HEK293 (cell line): ENCODE data around the gene NPAT.

ENCODE experiments used
- GLI2 ChIP-seq: fragments of 450-650 bp; formaldehyde crosslinking; IDR thresholded peaks from 2 replicates; pipeline ENCODE4; 2017; ENCODE audit warnings: missing biosample characterization, missing genetic modification characterization, low read depth, borderline replicate concordance
- GLIS1 ChIP-seq: fragments of 450-650 bp; formaldehyde crosslinking; IDR thresholded peaks from 2 replicates; pipeline ENCODE4 v1.5.1; 2016; ENCODE audit warnings: missing biosample characterization, missing genetic modification characterization
- GLIS2 ChIP-seq: fragments of 450-650 bp; formaldehyde crosslinking; IDR thresholded peaks from 2 replicates; pipeline ENCODE4 v1.5.1; 2016; ENCODE audit warnings: missing biosample characterization, missing genetic modification characterization
- SCRT2 ChIP-seq: fragments of 450-650 bp; formaldehyde crosslinking; IDR thresholded peaks from 2 replicates; pipeline ENCODE4 v1.5.1; 2016; ENCODE audit warnings: missing biosample characterization, missing genetic modification characterization
- SP7 ChIP-seq: fragments of 450-650 bp; formaldehyde crosslinking; IDR thresholded peaks from 2 replicates; pipeline ENCODE4 v1.5.1; 2016; ENCODE audit warnings: missing biosample characterization, missing genetic modification characterization
- ZBTB17 ChIP-seq: fragments of 450-650 bp; formaldehyde crosslinking; IDR thresholded peaks from 2 replicates; pipeline ENCODE4 v1.5.1; 2016; ENCODE audit warnings: missing biosample characterization, missing genetic modification characterization
- ZBTB21 ChIP-seq: fragments of 450-650 bp; formaldehyde crosslinking; IDR thresholded peaks from 2 replicates; pipeline ENCODE4 v1.5.1; 2017; ENCODE audit warnings: missing biosample characterization, missing genetic modification characterization
- ZNF138 ChIP-seq: fragments of 450-650 bp; formaldehyde crosslinking; IDR thresholded peaks from 2 replicates; pipeline ENCODE4 v1.5.1; 2016; ENCODE audit warnings: missing biosample characterization, missing genetic modification characterization, borderline replicate concordance
- ZNF146 ChIP-seq: fragments of 450-650 bp; formaldehyde crosslinking; IDR thresholded peaks from 2 replicates; pipeline ENCODE4 v1.5.1; 2016; ENCODE audit warnings: missing biosample characterization, missing genetic modification characterization
- ZNF184 ChIP-seq: fragments of 450-650 bp; IDR thresholded peaks from 2 replicates; pipeline ENCODE4 v1.5.1; 2018; ENCODE audit warnings: missing biosample characterization, mild to moderate bottlenecking, missing genetic modification characterization
- ZNF221 ChIP-seq: fragments of 450-650 bp; formaldehyde crosslinking; IDR thresholded peaks from 2 replicates; pipeline ENCODE4 v1.5.1; 2017; ENCODE audit warnings: missing biosample characterization, missing genetic modification characterization, borderline replicate concordance
- ZNF274 ChIP-seq, 2 experiments: fragments of 200-500 bp in 1 of 2; fragments of 450-650 bp in 1 of 2; sonication (Bioruptor generic) in 1 of 2; formaldehyde crosslinking in 1 of 2; IDR thresholded peaks; 2 replicates each; pipeline versions ENCODE4 v1.5.1 to v1.6.1; 2014 to 2016; ENCODE audit warnings: borderline replicate concordance in 1 of 2, inconsistent platforms in 1 of 2, low read length in 1 of 2, missing biosample characterization in 1 of 2, missing genetic modification characterization in 1 of 2
- ZNF335 ChIP-seq: fragments of 450-650 bp; formaldehyde crosslinking; conservative IDR thresholded peaks from 2 replicates; pipeline ENCODE4 v1.5.1; 2016; ENCODE audit warnings: missing biosample characterization, missing genetic modification characterization
- ZNF404 ChIP-seq: fragments of 450-650 bp; formaldehyde crosslinking; IDR thresholded peaks from 2 replicates; pipeline ENCODE4 v1.5.1; 2017; ENCODE audit warnings: missing biosample characterization, missing genetic modification characterization
- ZNF433 ChIP-seq: fragments of 450-650 bp; formaldehyde crosslinking; IDR thresholded peaks from 2 replicates; pipeline ENCODE4 v1.5.1; 2016; ENCODE audit warnings: missing biosample characterization, missing genetic modification characterization, low read depth
- ZNF561 ChIP-seq: fragments of 450-650 bp; IDR thresholded peaks from 2 replicates; pipeline ENCODE4 v1.5.1; 2018; ENCODE audit warnings: missing biosample characterization, missing genetic modification characterization, borderline replicate concordance
- ZNF791 ChIP-seq: fragments of 450-650 bp; formaldehyde crosslinking; IDR thresholded peaks from 2 replicates; pipeline ENCODE4 v1.5.1; 2016; ENCODE audit warnings: missing biosample characterization, missing genetic modification characterization
- TF ChIP-seq, protein P1 (sequence below): fragments of 450-650 bp; formaldehyde crosslinking; IDR thresholded peaks from 2 replicates; pipeline ENCODE4 v1.5.1; 2016; ENCODE audit warnings: missing biosample characterization, missing genetic modification characterization
- TF ChIP-seq, protein P2 (sequence below): fragments of 450-650 bp; formaldehyde crosslinking; IDR thresholded peaks from 2 replicates; pipeline ENCODE4 v1.5.1; 2016; ENCODE audit warnings: missing biosample characterization, missing genetic modification characterization
- TF ChIP-seq, protein P3 (sequence below): fragments of 450-650 bp; formaldehyde crosslinking; IDR thresholded peaks from 2 replicates; pipeline ENCODE4 v1.5.1; 2016; ENCODE audit warnings: missing biosample characterization, missing genetic modification characterization
- TF ChIP-seq, protein P4 (sequence below): fragments of 450-650 bp; formaldehyde crosslinking; optimal IDR thresholded peaks from 2 replicates; pipeline ENCODE3; 2016; ENCODE audit warnings: missing biosample characterization, mild to moderate bottlenecking, missing genetic modification characterization
- TF ChIP-seq, protein P5 (sequence below): fragments of 450-650 bp; formaldehyde crosslinking; IDR thresholded peaks from 2 replicates; pipeline ENCODE4 v1.5.1; 2016; ENCODE audit warnings: missing biosample characterization, missing genetic modification characterization, borderline replicate concordance
- TF ChIP-seq, protein P6 (sequence below): fragments of 450-650 bp; formaldehyde crosslinking; IDR thresholded peaks from 2 replicates; pipeline ENCODE4 v1.5.1; 2016; ENCODE audit warnings: missing biosample characterization, missing genetic modification characterization

Gene NPAT

DNA sequence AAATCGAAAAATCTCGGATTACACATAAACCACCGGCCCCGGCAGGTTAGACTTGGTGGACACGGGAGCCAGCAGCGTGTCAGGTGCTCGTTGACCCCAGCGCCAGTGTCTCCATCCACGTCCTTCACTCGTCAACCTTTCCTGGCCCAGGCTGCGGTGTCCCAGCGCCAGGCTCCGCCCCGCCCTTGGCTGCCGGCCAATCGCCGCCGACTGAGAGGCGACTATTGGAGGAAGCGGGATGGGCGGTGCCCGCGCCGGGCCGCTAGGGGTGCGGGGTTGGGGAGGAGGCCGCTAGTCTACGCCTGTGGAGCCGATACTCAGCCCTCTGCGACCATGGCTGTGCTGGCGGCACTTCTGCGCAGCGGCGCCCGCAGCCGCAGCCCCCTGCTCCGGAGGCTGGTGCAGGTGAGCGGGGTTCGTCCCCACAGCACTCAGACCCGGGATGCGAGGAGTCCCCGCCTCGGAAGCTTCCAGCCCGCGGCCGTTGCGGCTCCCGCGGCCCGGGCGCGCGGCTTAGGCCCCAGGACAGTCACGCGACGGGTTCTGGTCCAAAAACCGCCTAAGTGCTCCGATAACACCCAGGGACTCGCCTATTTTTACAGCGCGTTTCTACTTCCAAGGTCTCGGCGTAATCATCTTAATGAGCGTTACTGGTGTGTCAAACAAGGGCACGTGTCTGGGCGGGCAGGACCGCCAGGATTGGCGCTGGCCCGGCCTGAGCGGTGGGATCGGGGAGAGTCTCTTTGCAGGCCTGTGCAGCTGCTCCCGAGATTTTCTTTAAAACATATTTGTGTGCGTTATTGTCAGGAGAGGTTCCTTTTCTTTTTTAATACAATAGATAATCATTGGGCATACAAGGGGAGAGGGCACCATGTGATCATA, 100.9 kb downstream of the NPAT start, which contains the start of gene ACAT1 (continued):
- TF ChIP-seq, protein P1, sequence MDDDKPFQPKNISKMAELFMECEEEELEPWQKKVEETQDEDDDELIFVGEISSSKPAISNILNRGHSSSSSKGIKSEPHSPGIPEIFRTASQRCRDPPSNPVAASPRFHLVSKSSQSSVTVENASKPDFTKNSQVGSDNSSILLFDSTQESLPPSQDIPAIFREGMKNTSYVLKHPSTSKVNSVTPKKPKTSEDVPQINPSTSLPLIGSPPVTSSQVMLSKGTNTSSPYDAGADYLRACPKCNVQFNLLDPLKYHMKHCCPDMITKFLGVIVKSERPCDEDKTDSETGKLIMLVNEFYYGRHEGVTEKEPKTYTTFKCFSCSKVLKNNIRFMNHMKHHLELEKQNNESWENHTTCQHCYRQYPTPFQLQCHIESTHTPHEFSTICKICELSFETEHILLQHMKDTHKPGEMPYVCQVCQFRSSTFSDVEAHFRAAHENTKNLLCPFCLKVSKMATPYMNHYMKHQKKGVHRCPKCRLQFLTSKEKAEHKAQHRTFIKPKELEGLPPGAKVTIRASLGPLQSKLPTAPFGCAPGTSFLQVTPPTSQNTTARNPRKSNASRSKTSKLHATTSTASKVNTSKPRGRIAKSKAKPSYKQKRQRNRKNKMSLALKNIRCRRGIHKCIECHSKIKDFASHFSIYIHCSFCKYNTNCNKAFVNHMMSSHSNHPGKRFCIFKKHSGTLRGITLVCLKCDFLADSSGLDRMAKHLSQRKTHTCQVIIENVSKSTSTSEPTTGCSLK (tag by site-specific recombination) = no peak
- TF ChIP-seq ZNF561 (peak; percentile 42; the same call in 1 of the 2 replicates), SCRT2 (peak; percentile 82), ZNF138 (tag by site-specific recombination) (no peak), SP7 (tag by site-specific recombination) (peak; percentile 63), GLIS2 (peak; percentile 64; the same call in 1 of the 2 replicates), ZNF274 (IDR thresholded peaks at IDR 0.05; ENCODE audit: low read length) (no peak), ZNF274 (tag by site-specific recombination; IDR thresholded peaks at IDR 0.05; ENCODE audit: borderline replicate concordance) (no peak), ZNF184 (tag by site-specific recombination) (no peak), ZBTB17 (tag by site-specific recombination) (peak; percentile 46), GLI2 (tag by site-specific recombination) (no peak), ZBTB21 (no peak), ZNF404 (tag by site-specific recombination) (no peak), ZNF221 (tag by site-specific recombination) (no peak), ZNF791 (no peak), GLIS1 (tag by site-specific recombination) (peak; percentile 53), ZNF146 (tag by site-specific recombination) (0 out of 2 replicates have a peak, but pooled peaks have one; percentile 4), ZNF433 (tag by site-specific recombination) (no peak), ZNF335 (tag by site-specific recombination) (peak; percentile 91)
- TF ChIP-seq, protein P2, sequence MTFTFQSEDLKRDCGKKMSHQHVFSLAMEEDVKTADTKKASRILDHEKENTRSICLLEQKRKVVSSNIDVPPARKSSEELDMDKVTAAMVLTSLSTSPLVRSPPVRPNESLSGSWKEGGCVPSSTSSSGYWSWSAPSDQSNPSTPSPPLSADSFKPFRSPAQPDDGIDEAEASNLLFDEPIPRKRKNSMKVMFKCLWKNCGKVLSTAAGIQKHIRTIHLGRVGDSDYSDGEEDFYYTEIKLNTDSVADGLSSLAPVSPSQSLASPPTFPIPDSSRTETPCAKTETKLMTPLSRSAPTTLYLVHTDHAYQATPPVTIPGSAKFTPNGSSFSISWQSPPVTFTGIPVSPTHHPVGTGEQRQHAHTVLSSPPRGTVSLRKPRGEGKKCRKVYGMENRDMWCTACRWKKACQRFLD = no peak
- TF ChIP-seq, protein P3, sequence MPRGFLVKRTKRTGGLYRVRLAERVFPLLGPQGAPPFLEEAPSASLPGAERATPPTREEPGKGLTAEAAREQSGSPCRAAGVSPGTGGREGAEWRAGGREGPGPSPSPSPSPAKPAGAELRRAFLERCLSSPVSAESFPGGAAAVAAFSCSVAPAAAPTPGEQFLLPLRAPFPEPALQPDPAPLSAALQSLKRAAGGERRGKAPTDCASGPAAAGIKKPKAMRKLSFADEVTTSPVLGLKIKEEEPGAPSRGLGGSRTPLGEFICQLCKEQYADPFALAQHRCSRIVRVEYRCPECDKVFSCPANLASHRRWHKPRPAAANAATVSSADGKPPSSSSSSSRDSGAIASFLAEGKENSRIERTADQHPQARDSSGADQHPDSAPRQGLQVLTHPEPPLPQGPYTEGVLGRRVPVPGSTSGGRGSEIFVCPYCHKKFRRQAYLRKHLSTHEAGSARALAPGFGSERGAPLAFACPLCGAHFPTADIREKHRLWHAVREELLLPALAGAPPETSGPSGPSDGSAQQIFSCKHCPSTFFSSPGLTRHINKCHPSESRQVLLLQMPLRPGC = no peak
- TF ChIP-seq, protein P4, sequence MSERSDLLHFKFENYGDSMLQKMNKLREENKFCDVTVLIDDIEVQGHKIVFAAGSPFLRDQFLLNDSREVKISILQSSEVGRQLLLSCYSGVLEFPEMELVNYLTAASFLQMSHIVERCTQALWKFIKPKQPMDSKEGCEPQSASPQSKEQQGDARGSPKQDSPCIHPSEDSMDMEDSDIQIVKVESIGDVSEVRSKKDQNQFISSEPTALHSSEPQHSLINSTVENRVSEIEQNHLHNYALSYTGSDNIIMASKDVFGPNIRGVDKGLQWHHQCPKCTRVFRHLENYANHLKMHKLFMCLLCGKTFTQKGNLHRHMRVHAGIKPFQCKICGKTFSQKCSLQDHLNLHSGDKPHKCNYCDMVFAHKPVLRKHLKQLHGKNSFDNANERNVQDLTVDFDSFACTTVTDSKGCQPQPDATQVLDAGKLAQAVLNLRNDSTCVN (tag by site-specific recombination) = peak; percentile 86
- TF ChIP-seq, protein P5, sequence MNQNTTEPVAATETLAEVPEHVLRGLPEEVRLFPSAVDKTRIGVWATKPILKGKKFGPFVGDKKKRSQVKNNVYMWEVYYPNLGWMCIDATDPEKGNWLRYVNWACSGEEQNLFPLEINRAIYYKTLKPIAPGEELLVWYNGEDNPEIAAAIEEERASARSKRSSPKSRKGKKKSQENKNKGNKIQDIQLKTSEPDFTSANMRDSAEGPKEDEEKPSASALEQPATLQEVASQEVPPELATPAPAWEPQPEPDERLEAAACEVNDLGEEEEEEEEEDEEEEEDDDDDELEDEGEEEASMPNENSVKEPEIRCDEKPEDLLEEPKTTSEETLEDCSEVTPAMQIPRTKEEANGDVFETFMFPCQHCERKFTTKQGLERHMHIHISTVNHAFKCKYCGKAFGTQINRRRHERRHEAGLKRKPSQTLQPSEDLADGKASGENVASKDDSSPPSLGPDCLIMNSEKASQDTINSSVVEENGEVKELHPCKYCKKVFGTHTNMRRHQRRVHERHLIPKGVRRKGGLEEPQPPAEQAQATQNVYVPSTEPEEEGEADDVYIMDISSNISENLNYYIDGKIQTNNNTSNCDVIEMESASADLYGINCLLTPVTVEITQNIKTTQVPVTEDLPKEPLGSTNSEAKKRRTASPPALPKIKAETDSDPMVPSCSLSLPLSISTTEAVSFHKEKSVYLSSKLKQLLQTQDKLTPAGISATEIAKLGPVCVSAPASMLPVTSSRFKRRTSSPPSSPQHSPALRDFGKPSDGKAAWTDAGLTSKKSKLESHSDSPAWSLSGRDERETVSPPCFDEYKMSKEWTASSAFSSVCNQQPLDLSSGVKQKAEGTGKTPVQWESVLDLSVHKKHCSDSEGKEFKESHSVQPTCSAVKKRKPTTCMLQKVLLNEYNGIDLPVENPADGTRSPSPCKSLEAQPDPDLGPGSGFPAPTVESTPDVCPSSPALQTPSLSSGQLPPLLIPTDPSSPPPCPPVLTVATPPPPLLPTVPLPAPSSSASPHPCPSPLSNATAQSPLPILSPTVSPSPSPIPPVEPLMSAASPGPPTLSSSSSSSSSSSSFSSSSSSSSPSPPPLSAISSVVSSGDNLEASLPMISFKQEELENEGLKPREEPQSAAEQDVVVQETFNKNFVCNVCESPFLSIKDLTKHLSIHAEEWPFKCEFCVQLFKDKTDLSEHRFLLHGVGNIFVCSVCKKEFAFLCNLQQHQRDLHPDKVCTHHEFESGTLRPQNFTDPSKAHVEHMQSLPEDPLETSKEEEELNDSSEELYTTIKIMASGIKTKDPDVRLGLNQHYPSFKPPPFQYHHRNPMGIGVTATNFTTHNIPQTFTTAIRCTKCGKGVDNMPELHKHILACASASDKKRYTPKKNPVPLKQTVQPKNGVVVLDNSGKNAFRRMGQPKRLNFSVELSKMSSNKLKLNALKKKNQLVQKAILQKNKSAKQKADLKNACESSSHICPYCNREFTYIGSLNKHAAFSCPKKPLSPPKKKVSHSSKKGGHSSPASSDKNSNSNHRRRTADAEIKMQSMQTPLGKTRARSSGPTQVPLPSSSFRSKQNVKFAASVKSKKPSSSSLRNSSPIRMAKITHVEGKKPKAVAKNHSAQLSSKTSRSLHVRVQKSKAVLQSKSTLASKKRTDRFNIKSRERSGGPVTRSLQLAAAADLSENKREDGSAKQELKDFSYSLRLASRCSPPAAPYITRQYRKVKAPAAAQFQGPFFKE (tag by site-specific recombination) = no peak
- TF ChIP-seq, protein P6, sequence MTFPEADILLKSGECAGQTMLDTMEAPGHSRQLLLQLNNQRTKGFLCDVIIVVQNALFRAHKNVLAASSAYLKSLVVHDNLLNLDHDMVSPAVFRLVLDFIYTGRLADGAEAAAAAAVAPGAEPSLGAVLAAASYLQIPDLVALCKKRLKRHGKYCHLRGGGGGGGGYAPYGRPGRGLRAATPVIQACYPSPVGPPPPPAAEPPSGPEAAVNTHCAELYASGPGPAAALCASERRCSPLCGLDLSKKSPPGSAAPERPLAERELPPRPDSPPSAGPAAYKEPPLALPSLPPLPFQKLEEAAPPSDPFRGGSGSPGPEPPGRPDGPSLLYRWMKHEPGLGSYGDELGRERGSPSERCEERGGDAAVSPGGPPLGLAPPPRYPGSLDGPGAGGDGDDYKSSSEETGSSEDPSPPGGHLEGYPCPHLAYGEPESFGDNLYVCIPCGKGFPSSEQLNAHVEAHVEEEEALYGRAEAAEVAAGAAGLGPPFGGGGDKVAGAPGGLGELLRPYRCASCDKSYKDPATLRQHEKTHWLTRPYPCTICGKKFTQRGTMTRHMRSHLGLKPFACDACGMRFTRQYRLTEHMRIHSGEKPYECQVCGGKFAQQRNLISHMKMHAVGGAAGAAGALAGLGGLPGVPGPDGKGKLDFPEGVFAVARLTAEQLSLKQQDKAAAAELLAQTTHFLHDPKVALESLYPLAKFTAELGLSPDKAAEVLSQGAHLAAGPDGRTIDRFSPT = peak; percentile 62
